SK-N-SH (cell line): Measurements from ENCODE around the gene ZNF474.

Experiments
- CTCF ChIP-seq: fragments of 200-600 bp; sonication (generic); IDR thresholded peaks from 2 replicates; pipeline ENCODE4 v1.6.1; 2017; ENCODE audit warnings: antibody characterized with exemption, mild to moderate bottlenecking, moderate library complexity
- YY1 ChIP-seq: IDR thresholded peaks from 2 replicates; pipeline ENCODE4 v1.4.0; 2012; ENCODE audit warnings: low read depth, mild to moderate bottlenecking
- TF ChIP-seq, protein P1 (sequence below): IDR thresholded peaks from 2 replicates; pipeline ENCODE4 v1.6.1; 2012; ENCODE audit warnings: mild to moderate bottlenecking, low read depth, low read length, moderate library complexity

GRCh38 chr5:122165559-122166078 is 36.3 kb downstream of the ZNF474 start:
- TF ChIP-seq CTCF (no peak), YY1 (no peak)
- TF ChIP-seq, protein P1, sequence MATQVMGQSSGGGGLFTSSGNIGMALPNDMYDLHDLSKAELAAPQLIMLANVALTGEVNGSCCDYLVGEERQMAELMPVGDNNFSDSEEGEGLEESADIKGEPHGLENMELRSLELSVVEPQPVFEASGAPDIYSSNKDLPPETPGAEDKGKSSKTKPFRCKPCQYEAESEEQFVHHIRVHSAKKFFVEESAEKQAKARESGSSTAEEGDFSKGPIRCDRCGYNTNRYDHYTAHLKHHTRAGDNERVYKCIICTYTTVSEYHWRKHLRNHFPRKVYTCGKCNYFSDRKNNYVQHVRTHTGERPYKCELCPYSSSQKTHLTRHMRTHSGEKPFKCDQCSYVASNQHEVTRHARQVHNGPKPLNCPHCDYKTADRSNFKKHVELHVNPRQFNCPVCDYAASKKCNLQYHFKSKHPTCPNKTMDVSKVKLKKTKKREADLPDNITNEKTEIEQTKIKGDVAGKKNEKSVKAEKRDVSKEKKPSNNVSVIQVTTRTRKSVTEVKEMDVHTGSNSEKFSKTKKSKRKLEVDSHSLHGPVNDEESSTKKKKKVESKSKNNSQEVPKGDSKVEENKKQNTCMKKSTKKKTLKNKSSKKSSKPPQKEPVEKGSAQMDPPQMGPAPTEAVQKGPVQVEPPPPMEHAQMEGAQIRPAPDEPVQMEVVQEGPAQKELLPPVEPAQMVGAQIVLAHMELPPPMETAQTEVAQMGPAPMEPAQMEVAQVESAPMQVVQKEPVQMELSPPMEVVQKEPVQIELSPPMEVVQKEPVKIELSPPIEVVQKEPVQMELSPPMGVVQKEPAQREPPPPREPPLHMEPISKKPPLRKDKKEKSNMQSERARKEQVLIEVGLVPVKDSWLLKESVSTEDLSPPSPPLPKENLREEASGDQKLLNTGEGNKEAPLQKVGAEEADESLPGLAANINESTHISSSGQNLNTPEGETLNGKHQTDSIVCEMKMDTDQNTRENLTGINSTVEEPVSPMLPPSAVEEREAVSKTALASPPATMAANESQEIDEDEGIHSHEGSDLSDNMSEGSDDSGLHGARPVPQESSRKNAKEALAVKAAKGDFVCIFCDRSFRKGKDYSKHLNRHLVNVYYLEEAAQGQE, result no peak
